Neural progenitor cell (in vitro differentiated cells): ENCODE results near the gene STK39.

Experiments used
- EZH2phosphoT487 ChIP-seq: fragments of 200-600 bp; sonication (generic); IDR thresholded peaks from 2 replicates; pipeline ENCODE4 v1.6.1; 2017; ENCODE audit warnings: antibody characterized with exemption
- TF ChIP-seq, protein P1 (sequence below): fragments of 200-600 bp; sonication (generic); IDR thresholded peaks from 2 replicates; pipeline ENCODE4 v1.5.1; 2017; ENCODE audit warnings: antibody characterized with exemption, mild to moderate bottlenecking

- TF ChIP-seq, protein P1, sequence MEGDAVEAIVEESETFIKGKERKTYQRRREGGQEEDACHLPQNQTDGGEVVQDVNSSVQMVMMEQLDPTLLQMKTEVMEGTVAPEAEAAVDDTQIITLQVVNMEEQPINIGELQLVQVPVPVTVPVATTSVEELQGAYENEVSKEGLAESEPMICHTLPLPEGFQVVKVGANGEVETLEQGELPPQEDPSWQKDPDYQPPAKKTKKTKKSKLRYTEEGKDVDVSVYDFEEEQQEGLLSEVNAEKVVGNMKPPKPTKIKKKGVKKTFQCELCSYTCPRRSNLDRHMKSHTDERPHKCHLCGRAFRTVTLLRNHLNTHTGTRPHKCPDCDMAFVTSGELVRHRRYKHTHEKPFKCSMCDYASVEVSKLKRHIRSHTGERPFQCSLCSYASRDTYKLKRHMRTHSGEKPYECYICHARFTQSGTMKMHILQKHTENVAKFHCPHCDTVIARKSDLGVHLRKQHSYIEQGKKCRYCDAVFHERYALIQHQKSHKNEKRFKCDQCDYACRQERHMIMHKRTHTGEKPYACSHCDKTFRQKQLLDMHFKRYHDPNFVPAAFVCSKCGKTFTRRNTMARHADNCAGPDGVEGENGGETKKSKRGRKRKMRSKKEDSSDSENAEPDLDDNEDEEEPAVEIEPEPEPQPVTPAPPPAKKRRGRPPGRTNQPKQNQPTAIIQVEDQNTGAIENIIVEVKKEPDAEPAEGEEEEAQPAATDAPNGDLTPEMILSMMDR: no peak
- TF ChIP-seq EZH2phosphoT487: no peak
Measured at GRCh38 chr2:168029071-168029470, 218.3 kb downstream of the STK39 start.
